A673 (cell line): ENCODE data around the gene NEIL1. TPM values are rescaled to one million over a fixed set of nuclear protein-coding genes. Genes with fewer than 3 reads are reported as not detected.

Source experiments
- BruUV-seq: library from RNA; stranded (reverse); fragments of 400-500 nt; replicated peaks from 2 replicates; lab custom pipeline; 2021; lab: Mats Ljungman, UMichigan
- CTCF ChIA-PET: fragments of 300-600 bp; sonication (Branson Sonifier 250); formaldehyde crosslinking; loops from one replicate; lab custom pipeline; 2022; ENCODE audit warnings: antibody characterized with exemption; lab: Charles Lee
- POLR2A ChIA-PET: fragments of 300-600 bp; sonication (Branson Sonifier 250); formaldehyde crosslinking; loops from one replicate; lab custom pipeline; 2022; ENCODE audit warnings: antibody characterized with exemption; ENCODE audit not compliant: low non-redundant PET; lab: Charles Lee
- DNase-seq: peaks from one replicate; pipeline ENCODE4 v3.0.0-alpha.2; 2015; ENCODE audit warnings: low spot score
- H3K27ac ChIP-seq: fragments of 200-600 bp; sonication (generic); 2 replicates; pipeline ENCODE4 v1.5.1; 2016; ENCODE audit warnings: mixed run types, low read depth, mild to moderate bottlenecking, mixed read lengths, antibody characterized with exemption, low read length; ENCODE audit not compliant: poor library complexity, severe bottlenecking
- H3K27me3 ChIP-seq: fragments of 200-600 bp; sonication (generic); replicated peaks from 2 replicates; pipeline ENCODE4 v1.6.1; 2017; ENCODE audit warnings: mixed run types, low read depth, mild to moderate bottlenecking, mixed read lengths, antibody characterized with exemption, low read length; ENCODE audit not compliant: insufficient read depth, poor library complexity
- H3K36me3 ChIP-seq: fragments of 200-600 bp; sonication (generic); 2 replicates; pipeline ENCODE4 v1.6.1; 2016; ENCODE audit warnings: mixed run types, mild to moderate bottlenecking, mixed read lengths, antibody characterized with exemption, low read length; ENCODE audit not compliant: insufficient read depth, poor library complexity, severe bottlenecking
- H3K4me1 ChIP-seq: fragments of 200-600 bp; sonication (generic); 2 replicates; pipeline ENCODE4 v1.6.1; 2017; ENCODE audit warnings: mixed run types, mild to moderate bottlenecking, mixed read lengths, antibody characterized with exemption, low read length; ENCODE audit not compliant: insufficient read depth, poor library complexity, severe bottlenecking
- H3K4me3 ChIP-seq: fragments of 200-600 bp; sonication (generic); 2 replicates; pipeline ENCODE4 v1.5.1; 2016; ENCODE audit warnings: low read depth, mixed run types, mild to moderate bottlenecking, mixed read lengths, low read length; ENCODE audit not compliant: poor library complexity, severe bottlenecking
- H3K9me3 ChIP-seq: fragments of 200-600 bp; sonication (generic); 2 replicates; pipeline ENCODE4 v1.6.1; 2016; ENCODE audit warnings: mixed run types, low read depth, mild to moderate bottlenecking, mixed read lengths, antibody characterized with exemption, low read length; ENCODE audit not compliant: poor library complexity, severe bottlenecking
- EZH2 ChIP-seq: fragments of 200-600 bp; sonication (generic); IDR thresholded peaks from 2 replicates; pipeline ENCODE4 v1.6.1; 2017; ENCODE audit warnings: borderline replicate concordance, low read depth, mild to moderate bottlenecking, mixed read lengths, antibody characterized with exemption, low read length; ENCODE audit not compliant: poor library complexity, severe bottlenecking
- intact Hi-C: fragments of 100-400 bp; cut with micrococcal nuclease; formaldehyde crosslinking; loops from one replicate; pipeline ENCODE4 v1.10.0; 2022; ENCODE audit not compliant: unreplicated experiment
- total RNA-seq: library from RNA; stranded (reverse); gene quantifications from 2 replicates; pipeline ENCODE4 v1.2.3, GENCODE V29; 2021
- TF ChIP-seq, protein P1 (sequence below): fragments of 300-800, 200-600 bp; sonication (generic); conservative IDR thresholded peaks from 2 replicates; pipeline ENCODE4 v1.5.1; 2017; ENCODE audit warnings: low read depth, mild to moderate bottlenecking, antibody characterized with exemption, low read length, moderate library complexity, mixed read lengths

The NEIL1 gene
- total RNA-seq, 1 experiment from 2014 or later, result 3.8 TPM

DNA sequence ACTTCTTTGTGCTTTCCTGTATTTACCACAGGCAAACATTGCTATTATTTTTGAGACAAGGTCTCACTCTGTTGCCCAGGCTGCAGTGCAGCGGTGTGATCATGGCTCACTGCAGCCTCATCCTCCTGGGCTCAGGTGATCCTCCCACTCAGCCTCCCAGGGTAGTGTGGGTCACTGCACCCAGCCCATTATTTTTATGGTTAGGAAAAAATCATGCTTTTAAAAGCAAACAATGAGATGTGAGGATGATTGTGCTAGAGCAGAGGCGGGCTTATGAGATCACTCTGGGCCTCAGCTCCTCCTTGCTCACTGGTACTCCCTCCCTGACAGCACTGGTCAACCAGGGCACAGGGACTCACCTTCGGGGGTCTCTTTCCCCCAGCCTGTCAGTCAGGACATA lies 19.3 kb downstream of the NEIL1 start:
- Histone ChIP-seq H3K27me3 (no peaks in the 10 kb centered on the region), H3K36me3 (peaks cover 40% of the 10 kb centered on the region), H3K27ac (no peak overlapping the region), H3K4me1 (peaks cover 13% of the 10 kb centered on the region), H3K9me3 (no peaks in the 10 kb centered on the region), H3K4me3 (no peak overlapping the region)
- no TSS peak for BruUV-seq
- ChIA-PET CTCF (no interaction called here), POLR2A (interaction anchor here (0.6 kb wide), 1 partner anchor 18 kb away, joined by 7 read pairs; no protein-coding TSS in a partner anchor)
- no peak for DNase-seq
- TF ChIP-seq EZH2, result no peak
- TF ChIP-seq, protein P1, sequence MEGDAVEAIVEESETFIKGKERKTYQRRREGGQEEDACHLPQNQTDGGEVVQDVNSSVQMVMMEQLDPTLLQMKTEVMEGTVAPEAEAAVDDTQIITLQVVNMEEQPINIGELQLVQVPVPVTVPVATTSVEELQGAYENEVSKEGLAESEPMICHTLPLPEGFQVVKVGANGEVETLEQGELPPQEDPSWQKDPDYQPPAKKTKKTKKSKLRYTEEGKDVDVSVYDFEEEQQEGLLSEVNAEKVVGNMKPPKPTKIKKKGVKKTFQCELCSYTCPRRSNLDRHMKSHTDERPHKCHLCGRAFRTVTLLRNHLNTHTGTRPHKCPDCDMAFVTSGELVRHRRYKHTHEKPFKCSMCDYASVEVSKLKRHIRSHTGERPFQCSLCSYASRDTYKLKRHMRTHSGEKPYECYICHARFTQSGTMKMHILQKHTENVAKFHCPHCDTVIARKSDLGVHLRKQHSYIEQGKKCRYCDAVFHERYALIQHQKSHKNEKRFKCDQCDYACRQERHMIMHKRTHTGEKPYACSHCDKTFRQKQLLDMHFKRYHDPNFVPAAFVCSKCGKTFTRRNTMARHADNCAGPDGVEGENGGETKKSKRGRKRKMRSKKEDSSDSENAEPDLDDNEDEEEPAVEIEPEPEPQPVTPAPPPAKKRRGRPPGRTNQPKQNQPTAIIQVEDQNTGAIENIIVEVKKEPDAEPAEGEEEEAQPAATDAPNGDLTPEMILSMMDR, result no peak
- intact Hi-C loops, result no loop called here

DNA sequence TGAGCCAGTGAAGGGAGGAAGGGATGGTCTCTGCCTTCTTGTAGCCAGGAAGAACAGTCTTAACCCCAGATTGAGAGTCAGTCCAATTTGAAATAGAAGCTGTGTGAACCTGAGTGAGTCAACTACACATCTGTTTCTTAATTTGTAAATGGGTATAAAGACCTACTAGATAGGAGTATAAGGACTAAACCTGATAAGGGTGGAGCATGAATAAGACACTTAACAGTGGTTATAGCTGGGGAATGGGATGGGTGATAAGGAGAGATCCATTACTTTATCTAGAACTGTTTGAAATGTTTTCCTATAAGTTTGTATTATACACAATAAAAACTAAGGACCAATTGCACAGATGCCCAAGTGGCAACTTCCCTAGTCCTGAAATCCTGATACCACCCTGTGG lies 20.2 kb downstream of the NEIL1 start:
- H3K36me3 ChIP-seq, result peaks cover 44% of the 10 kb centered on the region
- TF ChIP-seq, protein P1, result no peak
- TF ChIP-seq EZH2, result no peak
- H3K4me1 ChIP-seq, result peaks cover 13% of the 10 kb centered on the region
- H3K27me3 ChIP-seq, result no peaks in the 10 kb centered on the region
- DNase-seq, result no peak
- no peaks in the 10 kb centered on the region for H3K9me3 ChIP-seq
- no peak overlapping the region for H3K27ac ChIP-seq
- POLR2A ChIA-PET, result no interaction called here
- H3K4me3 ChIP-seq, result no peak overlapping the region
- CTCF ChIA-PET, result interaction anchor here (2.4 kb wide), 1 partner anchor 280 kb away, joined by 8 read pairs; the partner anchor contains the start of gene SNX33
- TSS peak; percentile 28 for BruUV-seq
- intact Hi-C loops, result no loop called here

DNA sequence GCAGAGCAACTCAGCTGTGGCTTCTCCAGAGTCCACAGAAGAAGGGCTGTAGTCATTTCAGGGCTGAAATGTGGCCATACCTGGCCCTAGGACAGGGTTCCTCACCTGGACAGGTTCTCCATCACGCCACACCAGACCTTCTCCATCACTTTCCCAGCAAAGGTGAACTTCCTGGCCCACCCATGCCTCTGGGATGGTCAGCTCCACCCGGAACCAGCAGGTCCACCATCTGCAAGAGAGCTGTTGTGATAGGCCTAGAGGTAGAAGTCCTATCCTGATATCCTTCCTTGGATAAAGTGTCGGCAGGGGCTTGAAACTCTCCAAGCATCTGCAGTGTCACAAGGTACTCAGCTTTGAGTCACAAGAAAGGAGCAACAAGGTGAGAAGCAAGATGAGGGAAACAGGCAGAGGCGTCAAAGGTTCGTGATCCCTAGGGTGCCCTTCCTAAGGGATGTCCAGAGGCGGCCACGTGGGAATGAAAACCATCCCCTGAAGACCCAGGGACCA lies 20.6 kb downstream of the NEIL1 start:
- no peaks in the 10 kb centered on the region for H3K27me3 ChIP-seq
- no peaks in the 10 kb centered on the region for H3K9me3 ChIP-seq
- TF ChIP-seq, protein P1, result no peak
- no peak for TF ChIP-seq EZH2
- intact Hi-C loops, result no loop called here
- H3K4me1 ChIP-seq, result peaks cover 13% of the 10 kb centered on the region
- peak overlapping the region; percentile 95 for H3K4me3 ChIP-seq
- H3K27ac ChIP-seq, result peak overlapping the region; percentile 98
- no peak for DNase-seq
- POLR2A ChIA-PET, result interaction anchor here (0.6 kb wide), 1 partner anchor 83 kb away, joined by 7 read pairs; no protein-coding TSS in a partner anchor
- H3K36me3 ChIP-seq, result peaks cover 49% of the 10 kb centered on the region
- CTCF ChIA-PET, result interaction anchor here (0.6 to 2.4 kb wide), 15 partner anchors 23 to 338 kb away, joined by 3 to 21 read pairs (median 4); partner anchors contain the start of genes IMP3, SIN3A, SNUPN and SNX33
- BruUV-seq, result no TSS peak
